Osteoblast (primary cell): ENCODE results near the gene NKPD1. TPM values are rescaled to one million over a fixed set of nuclear protein-coding genes. Genes with fewer than 3 reads are reported as not detected.

ENCODE experiments used
- DNase-seq: peaks from one replicate; pipeline ENCODE4 v3.0.0; 2011; ENCODE audit warnings: low spot score, mixed read lengths; ENCODE audit not compliant: insufficient read length; ENCODE audit errors: missing footprints
- H2AFZ ChIP-seq: 2 replicates; pipeline ENCODE4 v1.6.0; 2011; ENCODE audit warnings: mild to moderate bottlenecking, low read length
- H3K27ac ChIP-seq: 2 replicates; pipeline ENCODE4 v1.5.1; 2011; ENCODE audit warnings: mild to moderate bottlenecking, low read depth, low read length, moderate library complexity
- H3K27me3 ChIP-seq: 2 replicates; pipeline ENCODE4 v1.6.0; 2012; ENCODE audit warnings: mild to moderate bottlenecking, control low read depth, inconsistent platforms, low read length, moderate library complexity; ENCODE audit not compliant: insufficient read depth
- H3K36me3 ChIP-seq: 2 replicates; pipeline ENCODE4 v1.5.1; 2011; ENCODE audit warnings: mild to moderate bottlenecking, low read length, control low read depth, moderate library complexity; ENCODE audit not compliant: insufficient read depth
- H3K4me1 ChIP-seq: 2 replicates; pipeline ENCODE4 v1.5.1; 2011; ENCODE audit warnings: mild to moderate bottlenecking, low read length, control low read depth, moderate library complexity; ENCODE audit not compliant: insufficient read depth
- H3K4me2 ChIP-seq: 2 replicates; pipeline ENCODE4 v1.6.0; 2011; ENCODE audit warnings: mild to moderate bottlenecking, low read length; ENCODE audit not compliant: insufficient read depth
- H3K4me3 ChIP-seq: fragments of 200-600 bp; sonication (generic); 3 replicates; pipeline ENCODE4 v1.5.1; 2012; ENCODE audit warnings: mild to moderate bottlenecking, low read length, inconsistent platforms; ENCODE audit not compliant: insufficient read depth
- H3K79me2 ChIP-seq: 2 replicates; pipeline ENCODE4 v1.6.0; 2012; ENCODE audit warnings: mild to moderate bottlenecking, low read length, control low read depth, inconsistent platforms; ENCODE audit not compliant: insufficient read depth
- H3K9me3 ChIP-seq: 2 replicates; pipeline ENCODE4 v1.5.1; 2011; ENCODE audit warnings: low read depth, low read length, control low read depth
- H4K20me1 ChIP-seq: 2 replicates; pipeline ENCODE4 v1.6.0; 2012; ENCODE audit warnings: mild to moderate bottlenecking, low read length, control low read depth; ENCODE audit not compliant: insufficient read depth
- total RNA-seq: library from RNA; depleted of rRNA; stranded (reverse); fragments of >200 nt; gene quantifications from 2 replicates; pipeline ENCODE4 v1.2.3, GENCODE V29; 2012
- TF ChIP-seq, protein P1 (sequence below): IDR thresholded peaks from 2 replicates; pipeline ENCODE4 v1.5.1; 2011; ENCODE audit warnings: mild to moderate bottlenecking, low read depth, low read length, moderate library complexity; ENCODE audit errors: extremely low read depth

NKPD1 gene
- total RNA-seq, 1 donor: not detected

DNA sequence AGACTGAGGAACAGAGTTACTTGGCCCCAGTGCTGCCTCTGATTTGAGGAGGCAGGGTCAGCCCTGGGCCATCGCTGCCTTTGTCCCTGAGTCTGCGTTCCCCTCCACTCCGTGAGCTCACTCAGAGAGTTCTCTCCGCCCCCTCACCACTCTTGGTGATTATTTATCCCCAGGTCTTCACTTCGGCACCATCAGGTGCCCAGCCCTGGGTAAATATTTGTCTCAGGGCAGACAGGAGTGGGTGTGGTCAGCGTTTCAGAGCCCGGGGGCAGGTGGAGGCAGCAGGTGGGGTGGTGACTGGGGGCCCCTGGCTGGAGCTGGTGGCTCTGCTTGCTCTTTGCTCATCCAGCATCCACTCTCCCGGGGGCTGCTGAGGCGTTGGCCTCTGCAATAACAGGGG is 47.2 kb downstream of the NKPD1 start:
- no peak for DNase-seq
- Histone ChIP-seq H3K27me3 (no peaks in the 10 kb centered on the region), H3K27ac (no peak overlapping the region), H3K79me2 (peaks cover 98% of the 10 kb centered on the region), H3K36me3 (no peaks in the 10 kb centered on the region), H2AFZ (no peak overlapping the region), H3K4me3 (no peak overlapping the region), H3K4me2 (no peak overlapping the region), H4K20me1 (peaks cover 78% of the 10 kb centered on the region), H3K9me3 (no peaks in the 10 kb centered on the region), H3K4me1 (peaks cover 8% of the 10 kb centered on the region)
- TF ChIP-seq, protein P1, sequence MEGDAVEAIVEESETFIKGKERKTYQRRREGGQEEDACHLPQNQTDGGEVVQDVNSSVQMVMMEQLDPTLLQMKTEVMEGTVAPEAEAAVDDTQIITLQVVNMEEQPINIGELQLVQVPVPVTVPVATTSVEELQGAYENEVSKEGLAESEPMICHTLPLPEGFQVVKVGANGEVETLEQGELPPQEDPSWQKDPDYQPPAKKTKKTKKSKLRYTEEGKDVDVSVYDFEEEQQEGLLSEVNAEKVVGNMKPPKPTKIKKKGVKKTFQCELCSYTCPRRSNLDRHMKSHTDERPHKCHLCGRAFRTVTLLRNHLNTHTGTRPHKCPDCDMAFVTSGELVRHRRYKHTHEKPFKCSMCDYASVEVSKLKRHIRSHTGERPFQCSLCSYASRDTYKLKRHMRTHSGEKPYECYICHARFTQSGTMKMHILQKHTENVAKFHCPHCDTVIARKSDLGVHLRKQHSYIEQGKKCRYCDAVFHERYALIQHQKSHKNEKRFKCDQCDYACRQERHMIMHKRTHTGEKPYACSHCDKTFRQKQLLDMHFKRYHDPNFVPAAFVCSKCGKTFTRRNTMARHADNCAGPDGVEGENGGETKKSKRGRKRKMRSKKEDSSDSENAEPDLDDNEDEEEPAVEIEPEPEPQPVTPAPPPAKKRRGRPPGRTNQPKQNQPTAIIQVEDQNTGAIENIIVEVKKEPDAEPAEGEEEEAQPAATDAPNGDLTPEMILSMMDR: no peak

DNA sequence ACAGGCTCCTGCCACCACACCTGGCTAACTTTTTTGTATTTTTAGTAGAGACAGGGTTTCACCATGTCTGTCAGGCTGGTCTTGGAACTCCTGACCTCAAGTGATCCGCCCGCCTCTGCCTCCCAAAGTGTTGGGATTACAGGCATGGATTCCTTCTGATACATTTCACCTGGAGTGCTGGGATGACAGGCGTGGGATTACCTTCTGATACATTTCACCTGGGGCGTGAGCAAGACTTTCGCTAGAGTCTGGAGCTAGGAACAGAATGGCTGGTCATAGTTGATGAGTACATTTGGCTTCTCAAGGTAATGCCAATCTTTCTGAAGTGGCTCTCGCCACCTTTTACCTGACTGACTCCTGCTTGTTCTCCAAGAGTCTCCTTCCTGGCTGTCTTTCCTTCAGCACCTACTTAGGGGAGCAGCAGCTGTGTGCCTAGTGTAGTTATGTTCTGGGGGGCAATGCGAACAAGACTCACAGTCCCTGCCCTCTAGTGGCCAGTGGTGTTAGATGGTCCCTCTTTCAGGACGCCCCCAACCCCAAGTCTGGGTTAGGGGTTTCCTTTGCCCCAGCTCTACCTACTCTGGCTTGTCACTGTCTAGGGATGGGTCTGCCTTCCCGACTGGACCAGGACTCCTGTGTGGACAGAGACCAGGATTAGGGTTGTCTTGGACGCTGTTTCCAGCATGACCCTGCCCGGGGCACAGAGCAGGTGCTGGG is 48.5 kb downstream of the NKPD1 start:
- H3K4me1 ChIP-seq: peaks cover 2% of the 10 kb centered on the region
- TF ChIP-seq, protein P1: no peak
- H3K27ac ChIP-seq: no peak overlapping the region
- no peaks in the 10 kb centered on the region for H3K36me3 ChIP-seq
- H3K79me2 ChIP-seq: peaks cover 97% of the 10 kb centered on the region
- no peaks in the 10 kb centered on the region for H3K27me3 ChIP-seq
- no peaks in the 10 kb centered on the region for H3K9me3 ChIP-seq
- H3K4me3 ChIP-seq: no peak overlapping the region
- no peak overlapping the region for H3K4me2 ChIP-seq
- DNase-seq: peak; percentile 27
- H4K20me1 ChIP-seq: peaks cover 73% of the 10 kb centered on the region
- no peak overlapping the region for H2AFZ ChIP-seq

Other genes with a start within 250 kb of the NKPD1 start
- 1.2 and 1.4 TPM in 2 replicates for gene APOC1, start 246.4 kb downstream of the NKPD1 start, total RNA-seq
- not detected in 2 replicates for gene APOC4, start 218.7 kb downstream of the NKPD1 start, total RNA-seq
- not detected in 2 replicates for gene APOC2, start 214.9 kb downstream of the NKPD1 start, total RNA-seq
- 45.2 and 61.3 TPM in 2 replicates for gene CLPTM1, start 205.6 kb downstream of the NKPD1 start, total RNA-seq
- 8.5 and 9.8 TPM in 2 replicates for gene RELB, start 159.5 kb downstream of the NKPD1 start, total RNA-seq
- 17.0 and 17.1 TPM in 2 replicates for gene CLASRP, start 121.9 kb downstream of the NKPD1 start, total RNA-seq
- under 0.01 TPM in 1 of 2 replicates, not detected in the other for gene ZNF296, start 84.5 kb downstream of the NKPD1 start, total RNA-seq
- gene GEMIN7, start 81.7 kb downstream of the NKPD1 start, total RNA-seq: 8.3 and 14.8 TPM in 2 replicates
- gene PPP1R37, start 67.8 kb downstream of the NKPD1 start, total RNA-seq: 43.9 and 53.6 TPM in 2 replicates
- 13.8 and 17.4 TPM in 2 replicates for gene TRAPPC6A, start 17.3 kb upstream of the NKPD1 start, total RNA-seq
- gene BLOC1S3, start 17.8 kb upstream of the NKPD1 start, total RNA-seq: 7.2 and 10.0 TPM in 2 replicates
- gene EXOC3L2, start 84.4 kb upstream of the NKPD1 start, total RNA-seq: not detected in 2 replicates
- 16.2 and 18.1 TPM in 2 replicates for gene MARK4, start 90.3 kb upstream of the NKPD1 start, total RNA-seq
- gene CKM, start 161.9 kb upstream of the NKPD1 start, total RNA-seq: under 0.01 and 0.36 TPM in 2 replicates
- 0.29 and 0.72 TPM in 2 replicates for gene KLC3, start 179.8 kb upstream of the NKPD1 start, total RNA-seq
- gene ERCC2, start 209.6 kb upstream of the NKPD1 start, total RNA-seq: 47.4 and 52.5 TPM in 2 replicates
- gene PPP1R13L, start 244.1 kb upstream of the NKPD1 start, total RNA-seq: 6.9 and 8.5 TPM in 2 replicates
- 10.5 and 10.6 TPM in 2 replicates for gene POLR1G, start 245.7 kb upstream of the NKPD1 start, total RNA-seq